Thyroid gland (tissue), 4 donors: Measurements from ENCODE around the gene CAV2. TPM values are rescaled to one million over a fixed set of nuclear protein-coding genes. Genes with fewer than 3 reads are reported as not detected.

Experiments
- DNase-seq, 2 donors: peaks; one replicate each; pipeline ENCODE4 v3.0.0-alpha.2; 2019
- H3K27ac ChIP-seq, 3 donors: fragments of 200-600 bp; sonication (generic); 1 replicate in 2 of 3; 2 replicates in 1 of 3; pipeline ENCODE4 v1.5.1; 2016 to 2019; ENCODE audit warnings: mild to moderate bottlenecking in 1 of 3, moderate library complexity in 1 of 3
- H3K27me3 ChIP-seq: fragments of 200-600 bp; sonication (generic); one replicate; pipeline ENCODE4 v1.5.1; 2019
- H3K36me3 ChIP-seq, 2 donors: fragments of 200-600 bp; sonication (generic); one replicate each; pipeline ENCODE4 v1.5.1; 2016 to 2019
- H3K4me1 ChIP-seq, 2 donors: fragments of 200-600 bp; sonication (generic); one replicate each; pipeline ENCODE4 v1.5.1; 2017 to 2019
- H3K4me3 ChIP-seq, 3 donors: fragments of 200-600 bp; sonication (generic); replicated peaks in 1 of 3; 1 replicate in 2 of 3; 2 replicates in 1 of 3; pipeline ENCODE4 v1.5.1; 2016; ENCODE audit warnings: mild to moderate bottlenecking in 1 of 3
- H3K9me3 ChIP-seq: fragments of 200-600 bp; sonication (generic); one replicate; pipeline ENCODE4 v1.5.1; 2017
- POLR2A ChIP-seq, 2 donors: fragments of 450-650 bp; IDR thresholded peaks; one replicate each; pipeline ENCODE4 v1.6.1; 2017; ENCODE audit warnings: antibody characterized with exemption in 2 of 2, mild to moderate bottlenecking in 2 of 2, moderate library complexity in 1 of 2
- WGBS, 2 donors: methylation state at CpG; one replicate each; pipeline ENCODE4 v1.1.5; 2017; 5-methylcytosine and 5-hydroxymethylcytosine counted together
- intact Hi-C: fragments of 100-400 bp; cut with DNase I; formaldehyde crosslinking; loops from one replicate; pipeline ENCODE4 v1.15.1; 2023
- total RNA-seq, 4 donors: library from RNA; depleted of rRNA; stranded (reverse); fragments of >200 nt; gene quantifications; one replicate each; pipeline ENCODE4 v1.2.3, GENCODE V29; 2016
- TF ChIP-seq, protein P1 (sequence below), 6 experiments: fragments of 200-600 bp in 3 of 6; fragments of 450-650 bp in 3 of 6; sonication (generic) in 3 of 6; IDR thresholded peaks; one replicate each; pipeline ENCODE4 v1.5.1; 2016 to 2019; ENCODE audit warnings: antibody characterized with exemption in 6 of 6, mild to moderate bottlenecking in 2 of 6, inconsistent platforms in 1 of 6, moderate library complexity in 1 of 6

The CAV2 gene, protein sequence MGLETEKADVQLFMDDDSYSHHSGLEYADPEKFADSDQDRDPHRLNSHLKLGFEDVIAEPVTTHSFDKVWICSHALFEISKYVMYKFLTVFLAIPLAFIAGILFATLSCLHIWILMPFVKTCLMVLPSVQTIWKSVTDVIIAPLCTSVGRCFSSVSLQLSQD
- total RNA-seq, result 100 to 1,000 TPM; 210 to 331 (median 239) TPM

DNA sequence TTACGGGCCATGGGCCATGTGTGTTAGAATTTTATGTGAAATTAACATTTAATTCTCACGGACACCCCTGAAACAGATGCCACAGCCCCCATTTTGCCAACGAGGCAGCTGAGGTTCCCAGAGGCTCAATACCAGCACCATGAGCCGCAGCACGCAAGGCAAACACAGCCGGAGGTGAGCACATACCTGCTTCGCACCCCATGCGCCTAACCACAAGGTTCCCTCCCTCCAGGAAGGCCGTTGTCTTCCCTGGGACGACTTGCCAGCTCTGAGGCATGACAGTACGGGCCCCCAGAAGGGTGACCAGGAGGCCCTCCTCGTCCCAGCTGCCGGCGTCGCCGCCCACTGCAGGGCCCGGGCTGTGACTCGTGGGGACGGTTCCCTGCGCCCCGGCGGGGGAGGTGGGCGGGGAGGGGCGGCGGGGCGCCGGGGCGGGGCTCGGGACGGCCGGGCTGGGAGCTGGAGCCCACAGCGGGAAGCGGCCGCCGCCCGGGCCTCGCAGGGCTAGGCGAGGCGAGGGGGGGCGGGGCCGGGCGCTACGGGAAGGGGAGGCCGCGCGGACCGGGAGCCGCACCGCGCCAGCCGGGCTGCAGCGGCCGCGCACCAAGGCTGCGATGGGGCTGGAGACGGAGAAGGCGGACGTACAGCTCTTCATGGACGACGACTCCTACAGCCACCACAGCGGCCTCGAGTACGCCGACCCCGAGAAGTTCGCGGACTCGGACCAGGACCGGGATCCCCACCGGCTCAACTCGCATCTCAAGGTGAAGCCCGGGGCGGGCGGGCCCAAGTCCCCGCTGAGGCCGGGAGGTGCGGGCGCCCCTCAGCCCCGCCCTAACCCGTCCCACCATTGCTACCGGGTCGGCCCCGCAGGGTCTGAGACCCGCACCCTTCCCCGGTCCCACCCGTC lies at the start of gene CAV2:
TSS of gene CAV2 (plus strand) at position 571 of the 910 bp plus-strand sequence. CDS start at position 615, 44 bp downstream.
- no peaks in the 10 kb centered on the region for H3K9me3 ChIP-seq
- peak within 1 kb of the TSS; percentile 55 to 94 (median 87) for H3K4me3 ChIP-seq
- no peaks in the 10 kb centered on the region for H3K36me3 ChIP-seq
- 14 to 56% methylated on average over 4 to 14 of the region's 86 CpGs for WGBS, 2 donors
- peak within 1 kb of the TSS; percentile 97 to 98 (median 98) for H3K27ac ChIP-seq
- DNase-seq, result peak; percentile 82 to 85
- H3K4me1 ChIP-seq, result peaks cover 16 to 29% of the 10 kb centered on the region in 2 donors
- peak; percentile 34 to 89 for TF ChIP-seq POLR2A (IDR thresholded peaks at IDR 0.05)
- TF ChIP-seq, protein P1, sequence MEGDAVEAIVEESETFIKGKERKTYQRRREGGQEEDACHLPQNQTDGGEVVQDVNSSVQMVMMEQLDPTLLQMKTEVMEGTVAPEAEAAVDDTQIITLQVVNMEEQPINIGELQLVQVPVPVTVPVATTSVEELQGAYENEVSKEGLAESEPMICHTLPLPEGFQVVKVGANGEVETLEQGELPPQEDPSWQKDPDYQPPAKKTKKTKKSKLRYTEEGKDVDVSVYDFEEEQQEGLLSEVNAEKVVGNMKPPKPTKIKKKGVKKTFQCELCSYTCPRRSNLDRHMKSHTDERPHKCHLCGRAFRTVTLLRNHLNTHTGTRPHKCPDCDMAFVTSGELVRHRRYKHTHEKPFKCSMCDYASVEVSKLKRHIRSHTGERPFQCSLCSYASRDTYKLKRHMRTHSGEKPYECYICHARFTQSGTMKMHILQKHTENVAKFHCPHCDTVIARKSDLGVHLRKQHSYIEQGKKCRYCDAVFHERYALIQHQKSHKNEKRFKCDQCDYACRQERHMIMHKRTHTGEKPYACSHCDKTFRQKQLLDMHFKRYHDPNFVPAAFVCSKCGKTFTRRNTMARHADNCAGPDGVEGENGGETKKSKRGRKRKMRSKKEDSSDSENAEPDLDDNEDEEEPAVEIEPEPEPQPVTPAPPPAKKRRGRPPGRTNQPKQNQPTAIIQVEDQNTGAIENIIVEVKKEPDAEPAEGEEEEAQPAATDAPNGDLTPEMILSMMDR (IDR thresholded peaks at IDR 0.05), result no peak
- intact Hi-C loops, result no loop called here
- H3K27me3 ChIP-seq, result no peaks in the 10 kb centered on the region

DNA sequence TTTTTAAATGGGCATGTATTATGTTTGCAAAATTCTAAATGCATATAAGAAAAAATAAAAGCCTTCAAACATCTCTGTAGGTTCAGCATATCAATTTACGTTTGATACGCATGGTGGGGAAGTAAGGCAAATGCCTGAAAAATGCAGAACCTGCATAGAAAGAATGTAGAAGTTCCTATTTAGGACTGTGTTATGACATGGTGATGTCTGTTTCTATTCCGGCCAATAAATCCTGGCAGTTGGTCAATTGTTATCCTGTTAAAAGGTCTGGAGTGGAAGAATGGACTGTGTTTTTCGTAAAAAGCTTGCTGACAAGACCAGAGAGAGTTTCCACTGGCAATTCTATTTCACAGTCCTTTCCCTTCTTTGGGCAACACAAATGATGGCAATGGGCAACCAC lies 49.6 kb upstream of the CAV2 start:
- no peaks in the 10 kb centered on the region for H3K27me3 ChIP-seq
- DNase-seq, result no peak
- no peak overlapping the region for H3K4me3 ChIP-seq
- intact Hi-C loops, result no loop called here
- 45 to 50% methylated on average over 4 of the region's 4 CpGs for WGBS, 2 donors
- H3K36me3 ChIP-seq, result no peaks in the 10 kb centered on the region
- peaks cover 28 to 48% of the 10 kb centered on the region in 2 donors for H3K4me1 ChIP-seq
- peak overlapping the region; percentile 39 to 73 (median 43) for H3K27ac ChIP-seq
- peak in 1 of 2 donors; percentile 7 for TF ChIP-seq POLR2A (IDR thresholded peaks at IDR 0.05)
- TF ChIP-seq, protein P1 (IDR thresholded peaks at IDR 0.05), result no peak
- H3K9me3 ChIP-seq, result no peaks in the 10 kb centered on the region

DNA sequence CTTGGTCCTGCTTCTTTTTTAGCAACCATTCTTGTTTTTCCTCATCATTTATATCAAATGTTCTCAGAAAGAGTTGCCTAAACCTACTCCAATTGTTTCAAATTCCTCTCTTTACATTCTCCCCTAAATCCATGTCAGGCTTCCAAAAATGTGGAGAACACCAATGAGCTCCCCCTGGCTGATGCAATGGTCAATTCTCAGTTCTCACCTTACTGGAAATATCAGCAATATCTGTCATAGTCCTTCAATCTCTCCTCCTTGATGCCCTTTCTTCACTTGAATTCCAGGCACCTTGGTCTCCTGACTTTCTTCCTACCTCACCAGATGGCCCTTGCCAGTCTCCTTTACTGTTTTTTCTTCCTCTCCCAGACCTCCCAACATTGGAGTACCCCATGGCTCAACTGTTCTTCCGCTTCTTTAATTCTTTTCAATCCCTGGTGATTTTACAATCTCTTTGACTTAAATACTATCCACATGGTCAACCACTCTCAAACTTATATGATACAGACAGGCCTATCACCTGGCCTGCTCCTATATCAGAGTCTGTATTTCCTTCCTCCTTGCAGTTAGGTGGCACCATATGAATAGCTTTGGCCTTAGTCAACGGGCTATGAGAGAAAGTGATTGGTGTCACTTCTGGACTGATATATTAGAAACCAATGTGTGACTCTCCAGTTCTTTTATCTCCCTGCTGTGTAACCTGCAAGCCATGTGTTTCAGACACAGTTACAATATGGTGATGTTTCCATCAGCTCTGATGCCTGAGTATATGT lies 47.4 kb upstream of the CAV2 start:
- peaks cover 42 to 61% of the 10 kb centered on the region in 2 donors for H3K4me1 ChIP-seq
- no peaks in the 10 kb centered on the region for H3K36me3 ChIP-seq
- H3K27me3 ChIP-seq, result no peaks in the 10 kb centered on the region
- WGBS, 2 donors, result 96 to 97% methylated on average over 2 of the region's 2 CpGs
- peak overlapping the region; percentile 2 to 20 (median 11) for H3K27ac ChIP-seq
- H3K9me3 ChIP-seq, result no peaks in the 10 kb centered on the region
- TF ChIP-seq POLR2A (IDR thresholded peaks at IDR 0.05), result no peak
- TF ChIP-seq, protein P1 (IDR thresholded peaks at IDR 0.05), result no peak
- intact Hi-C loops, result no loop called here
- no peak overlapping the region for H3K4me3 ChIP-seq
- DNase-seq, result no peak

DNA sequence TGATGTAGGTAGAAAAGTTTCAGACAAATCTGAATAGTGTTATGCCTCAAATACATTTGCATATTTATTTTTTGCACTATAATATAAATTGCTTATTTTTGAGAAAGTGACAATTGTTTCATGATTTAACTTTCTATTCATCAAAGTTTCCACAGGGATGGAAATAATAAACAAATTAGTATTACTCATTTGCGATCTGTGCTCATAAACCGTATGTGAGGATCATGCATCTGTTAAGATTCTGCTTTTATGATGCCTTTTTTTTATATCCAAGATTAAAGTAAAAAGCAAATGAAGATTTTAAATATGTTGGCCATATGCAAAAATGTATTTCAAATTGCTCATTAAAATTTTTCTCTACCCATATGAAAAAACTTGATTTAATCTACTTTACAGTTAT lies 45.2 kb upstream of the CAV2 start:
- H3K4me3 ChIP-seq, result no peak overlapping the region
- no peak for TF ChIP-seq POLR2A (IDR thresholded peaks at IDR 0.05)
- TF ChIP-seq, protein P1 (IDR thresholded peaks at IDR 0.05), result no peak
- WGBS, 2 donors, result 96 to 97% methylated on average over 2 of the region's 2 CpGs
- H3K4me1 ChIP-seq, result peaks cover 34 to 57% of the 10 kb centered on the region in 2 donors
- H3K27ac ChIP-seq, result peak overlapping the region in 2 of 3 donors; percentile 59 to 82
- H3K36me3 ChIP-seq, result no peaks in the 10 kb centered on the region
- DNase-seq, result no peak
- no peaks in the 10 kb centered on the region for H3K9me3 ChIP-seq
- no peaks in the 10 kb centered on the region for H3K27me3 ChIP-seq
- intact Hi-C loops, result no loop called here
